Neural progenitor cell (in vitro differentiated cells): ENCODE measurements around the gene CAPZB.

ENCODE experiments used
- CTCF ChIP-seq: fragments of 200-600 bp; sonication (generic); IDR thresholded peaks from 2 replicates; pipeline ENCODE4 v1.5.1; 2017; ENCODE audit warnings: antibody characterized with exemption, mild to moderate bottlenecking
- EZH2 ChIP-seq: fragments of 200-600 bp; sonication (generic); IDR thresholded peaks from 2 replicates; pipeline ENCODE4 v1.6.1; 2017; ENCODE audit warnings: antibody characterized with exemption, mild to moderate bottlenecking, moderate library complexity

- no peak for TF ChIP-seq CTCF
- TF ChIP-seq EZH2: no peak
These were observed 177.4 kb downstream of the CAPZB start for GRCh38 chr1:19307794-19308508.
